AG09309 (cell line): Measurements from ENCODE around the gene NAA80.
"Not testable (repeated sequence)": the region's sequence is repeated elsewhere in the genome, so short reads cannot be mapped to it uniquely, and the experiment has no call there.

Experiments used
- DNase-seq: peaks from one replicate; pipeline ENCODE4 v3.0.0-alpha.2; 2010; ENCODE audit warnings: low read depth
- H3K4me3 ChIP-seq: 2 replicates; pipeline ENCODE4 v1.5.1; 2011; ENCODE audit warnings: mild to moderate bottlenecking, low read depth, low read length, moderate library complexity; ENCODE audit not compliant: control insufficient read depth
- CTCF ChIP-seq: IDR thresholded peaks from 2 replicates; pipeline ENCODE4 v1.5.1; 2011; ENCODE audit warnings: mild to moderate bottlenecking, low read depth, low read length, inconsistent platforms; ENCODE audit not compliant: insufficient read depth, control insufficient read depth; ENCODE audit errors: missing control alignments

NAA80 gene

GRCh38 chr3:50314816-50315215, 15.6 kb upstream of the NAA80 start:
- H3K4me3 ChIP-seq = no peak overlapping the region
- no peak for TF ChIP-seq CTCF

GRCh38 chr3:50314342-50314741, 15.1 kb upstream of the NAA80 start:
- no peak for DNase-seq
- H3K4me3 ChIP-seq = no peak overlapping the region
- no peak for TF ChIP-seq CTCF

More at GRCh38 chr3:50314816-50315215, 15.6 kb upstream of the NAA80 start:
- DNase-seq = no peak

- H3K4me3 ChIP-seq, DNase-seq: not testable (repeated sequence)
These were observed 12.8 kb upstream of the NAA80 start for GRCh38 chr3:50312041-50312440.

- no peak for DNase-seq
- no peak overlapping the region for H3K4me3 ChIP-seq
- no peak for TF ChIP-seq CTCF
These were observed 5.4 kb upstream of the NAA80 start for GRCh38 chr3:50304601-50305000.

GRCh38 chr3:50303013-50303815, 4.0 kb upstream of the NAA80 start, which contains the start of gene HYAL1:
TSS of gene HYAL1 (minus strand) at chr3:50303574. CDS start at chr3:50302956, 618 bp downstream.
- no peak within 1 kb of the TSS for H3K4me3 ChIP-seq
- no peak for DNase-seq
- no peak for TF ChIP-seq CTCF

GRCh38 chr3:50302095-50303012, 3.1 kb upstream of the NAA80 start:
- H3K4me3 ChIP-seq = no peak overlapping the region
- TF ChIP-seq CTCF = no peak

GRCh38 chr3:50300681-50301254, 1.6 kb upstream of the NAA80 start:
- H3K4me3 ChIP-seq = no peak overlapping the region
- DNase-seq = no peak
- no peak for TF ChIP-seq CTCF

More at GRCh38 chr3:50302095-50303012, 3.1 kb upstream of the NAA80 start:
- no peak for DNase-seq
